ENCODE data around the gene UNKL.

GRCh38 chr16:1320097-1320496 is 94.4 kb downstream of the UNKL start:
- no peak for TF ChIP-seq EZH2 (IDR thresholded peaks at IDR 0.05; ENCODE audit: insufficient read depth, poor library complexity, severe bottlenecking)
- TF ChIP-seq EZH2phosphoT487 (IDR thresholded peaks at IDR 0.05; ENCODE audit: insufficient read depth, low read depth) = no peak

Measured in GM23248 (cell line).